ENCODE results near the gene SMC1B. TPM values are rescaled to one million over a fixed set of nuclear protein-coding genes. Genes with fewer than 3 reads are reported as not detected.

SMC1B gene
- total and polyA plus RNA-seq, 2 of the 8 experiments (the other 6 are each of a cell fraction or from before 2014, with no cell fraction given) = 0.02 TPM; not detected in 1

DNA sequence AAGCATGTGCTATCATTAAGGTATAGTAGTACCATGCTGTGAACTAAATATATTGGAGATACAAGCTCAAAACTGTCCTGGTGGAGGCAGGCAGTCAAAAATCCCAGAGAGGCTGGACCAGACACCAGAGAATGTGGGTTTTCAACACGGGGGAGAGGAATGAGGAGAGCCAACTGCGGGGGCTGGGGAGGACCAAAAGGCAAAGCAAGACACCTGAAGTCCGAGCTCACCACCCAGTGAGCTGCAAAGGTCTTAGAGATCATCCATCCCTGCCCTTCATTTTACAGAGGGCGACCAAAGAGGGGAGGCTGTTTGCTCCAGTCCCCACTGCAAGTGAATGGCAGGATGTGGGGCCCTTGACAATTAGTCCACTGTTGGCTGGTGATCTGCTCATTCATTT is 10.1 kb upstream of the SMC1B start:
- POLR2A ChIA-PET (ENCODE audit: partially characterized antibody) = no interaction called here
- no peak overlapping the region for H3K56ac ChIP-seq (replicated peaks; ENCODE audit: insufficient read length, low read depth, low read length)

More for the DNA sequence above, 10.1 kb upstream of the SMC1B start:
- H4K91ac ChIP-seq (replicated peaks; ENCODE audit: insufficient read length, low read length) = no peak overlapping the region
- H3K4me3 ChIP-seq (ENCODE audit: extremely low read depth in 1 of 4, insufficient read depth in 2 of 4, low read depth in 3 of 4, low read length in 4 of 4) = no peak overlapping the region
- no peaks in the 10 kb centered on the region for H3K27me3 ChIP-seq (replicated peaks in 1 of 4; ENCODE audit: control insufficient read depth in 3 of 4, extremely low read depth in 1 of 4, insufficient read depth in 3 of 4, low read length in 3 of 4)
- H3K18ac ChIP-seq (ENCODE audit: extremely low read depth, low read length) = no peak overlapping the region
- no peaks in the 10 kb centered on the region for H3K9me3 ChIP-seq (ENCODE audit: insufficient read depth in 2 of 2, low read depth in 1 of 2, low read length in 1 of 2)
- no peaks in the 10 kb centered on the region for H3K79me2 ChIP-seq (ENCODE audit: control insufficient read depth in 1 of 2, insufficient read depth in 2 of 2, low read length in 2 of 2)
- H3K4me1 ChIP-seq (replicated peaks in 1 of 4; ENCODE audit: control insufficient read depth in 3 of 4, insufficient read depth in 4 of 4, low read length in 3 of 4) = no peaks in the 10 kb centered on the region; a peak in 1 of 7 replicates
- 70% methylated on average over 4 of the region's 4 CpGs; no CpG with 5 or more reads in 1 of the 2 experiments for WGBS, 2 experiments (ENCODE audit: extremely low coverage in 1 of 2, insufficient coverage in 1 of 2, insufficient read length in 1 of 2, insufficient replicate concordance in 2 of 2, low coverage in 1 of 2, low lambda C conversion rate in 2 of 2, missing lambda C conversion rate in 1 of 2)
- H2AK5ac ChIP-seq (ENCODE audit: low read depth, low read length) = no peak overlapping the region
- H2BK15ac ChIP-seq (ENCODE audit: low read length) = no peak overlapping the region
- TF ChIP-seq SUZ12 (IDR thresholded peaks at IDR 0.05; ENCODE audit: low read length) (no peak), BRCA1 (IDR thresholded peaks at IDR 0.05; ENCODE audit: low read depth, low read length) (no peak), HDAC6 (IDR thresholded peaks at IDR 0.05; ENCODE audit: low read depth, low read length) (no peak), CREB1 (IDR thresholded peaks at IDR 0.05) (no peak)
- no peak overlapping the region for H3K4ac ChIP-seq (replicated peaks; ENCODE audit: insufficient read length, low read depth, low read length)
- H3K14ac ChIP-seq (ENCODE audit: insufficient read length) = no peak overlapping the region
- no peaks in the 10 kb centered on the region for H4K20me1 ChIP-seq (replicated peaks in 1 of 2; ENCODE audit: control insufficient read depth in 1 of 2, insufficient read depth in 2 of 2, low read length in 2 of 2)
- H2BK20ac ChIP-seq (ENCODE audit: low read length) = no peak overlapping the region
- no peak overlapping the region for H2BK5ac ChIP-seq (ENCODE audit: low read depth, low read length)
- no peak overlapping the region for H3K23ac ChIP-seq (ENCODE audit: insufficient read length)
- no peaks in the 10 kb centered on the region; the same call in 1 of the 2 replicates for H3K23me2 ChIP-seq (ENCODE audit: low read depth, low read length)
- no peak overlapping the region for H3K27ac ChIP-seq (ENCODE audit: low read depth, low read length)
- H3K4me2 ChIP-seq (ENCODE audit: insufficient read depth in 1 of 2, low read depth in 2 of 2, low read length in 2 of 2) = no peak overlapping the region
- no peak for FAIRE-seq
- H4K5ac ChIP-seq (ENCODE audit: insufficient read length, low read depth, low read length) = no peak overlapping the region
- no peaks in the 10 kb centered on the region; a peak in 1 of 8 replicates for H3K36me3 ChIP-seq (ENCODE audit: control insufficient read depth in 2 of 4, insufficient read depth in 4 of 4, low read length in 3 of 4)
- no peak overlapping the region for H2AFZ ChIP-seq (ENCODE audit: low read length)
- no peak overlapping the region for H2BK120ac ChIP-seq (replicated peaks; ENCODE audit: low read depth, low read length)
- no peak overlapping the region for H3K9ac ChIP-seq (replicated peaks in 1 of 4; ENCODE audit: extremely low read depth in 1 of 4, low read depth in 3 of 4, low read length in 3 of 4)
- CTCF ChIA-PET (ENCODE audit: partially characterized antibody) = interaction anchor here (0.6 to 1.3 kb wide), 6 partner anchors 11 to 440 kb away, joined by 3 to 4 read pairs (median 3); partner anchors contain the start of genes RIBC2 and SMC1B
- H2BK12ac ChIP-seq (ENCODE audit: low read depth, low read length) = no peak overlapping the region
- peak in 1 of 2 experiments; percentile 10 for DNase-seq (ENCODE audit: low read depth in 1 of 2, low spot score in 2 of 2)
- no peaks in the 10 kb centered on the region for H3K79me1 ChIP-seq (ENCODE audit: low read depth, low read length)
- H4K8ac ChIP-seq (ENCODE audit: extremely low read depth, insufficient read depth, low read length) = no peak overlapping the region
